Right ventricle myocardium inferior (tissue), 1 donor: ENCODE data around the gene ADAMTS4. TPM values are rescaled to one million over a fixed set of nuclear protein-coding genes. Genes with fewer than 3 reads are reported as not detected.
A peak's percentile ranks its signal among the peaks of the same experiment; 100 is the strongest.

Experiments
- ATAC-seq: fragments of 200-7000 bp; cut with Tn5 transposase; one replicate; pipeline ENCODE4 v1.9.1; 2020; ENCODE audit warnings: mild to moderate bottlenecking, moderate library complexity
- DNase-seq: peaks from one replicate; pipeline ENCODE4 v3.0.0; 2021; ENCODE audit errors: missing footprints
- intact Hi-C: fragments of 100-400 bp; cut with DNase I; formaldehyde crosslinking; loops from one replicate; pipeline ENCODE4 v1.11.0; 2022
- microRNA-seq: library from miRNA; unstranded; fragments of <30 nt; microRNA quantifications from one replicate; pipeline ENCODE4 v1.2.0, GENCODE V29; 2020
- total RNA-seq: library from RNA; stranded (reverse); fragmentation: NEBNext Ultra II Directional; extraction: Animal tissue kit (Norgen Biotek cat#: 25700); gene quantifications from one replicate; pipeline ENCODE4 v1.2.1, GENCODE V29; 2021
- donor health status: DM: no; HTN: yes; CAD: no; lungs with severe emphysema.

ADAMTS4 gene
- total RNA-seq, 1 donor from 2014 or later = 13.0 TPM

DNA sequence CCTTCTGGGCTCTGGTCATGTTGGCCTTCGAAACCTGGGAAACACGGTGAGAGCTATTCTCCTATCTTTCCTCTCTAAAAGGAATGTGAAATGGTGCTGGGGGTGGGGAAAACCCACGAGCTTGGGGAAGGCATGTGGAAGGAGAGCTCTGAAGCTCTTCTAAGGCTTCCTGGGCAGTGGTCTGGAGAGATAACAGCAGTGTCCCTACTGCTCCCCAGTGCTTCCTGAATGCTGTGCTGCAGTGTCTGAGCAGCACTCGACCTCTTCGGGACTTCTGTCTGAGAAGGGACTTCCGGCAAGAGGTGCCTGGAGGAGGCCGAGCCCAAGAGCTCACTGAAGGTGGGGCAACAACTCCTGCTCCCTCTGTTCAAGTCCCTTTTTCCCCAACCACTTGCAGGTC lies 36.8 kb downstream of the ADAMTS4 start:
- DNase-seq (no peak), ATAC-seq (no peak)
- intact Hi-C loops = no loop called here

DNA sequence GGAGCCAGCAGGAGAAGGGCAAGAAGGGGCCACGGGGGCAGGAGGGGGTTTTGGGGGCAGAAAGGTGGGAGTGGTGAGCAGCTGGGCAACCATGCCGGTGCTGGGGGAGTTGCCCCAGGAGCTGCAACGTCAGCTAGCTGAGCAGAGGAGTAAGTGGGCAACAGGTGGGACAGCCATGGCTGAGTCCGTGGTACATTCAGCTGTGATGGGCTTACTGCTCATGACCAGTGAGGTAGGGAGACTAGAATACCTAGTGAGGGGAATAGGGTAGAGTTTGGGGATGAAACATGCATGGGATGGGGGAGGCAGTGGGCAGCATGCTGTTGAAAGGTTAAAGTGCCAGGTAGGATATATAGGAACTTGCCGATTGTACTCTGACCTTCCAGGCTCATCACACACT lies 37.2 kb downstream of the ADAMTS4 start:
- DNase-seq (no peak), ATAC-seq (no peak)
- intact Hi-C loops = no loop called here

GRCh38 chr1:161160671-161161145 lies 38.1 kb downstream of the ADAMTS4 start:
- DNase-seq = no peak
- no peak for ATAC-seq
- intact Hi-C loops = no loop called here

DNA sequence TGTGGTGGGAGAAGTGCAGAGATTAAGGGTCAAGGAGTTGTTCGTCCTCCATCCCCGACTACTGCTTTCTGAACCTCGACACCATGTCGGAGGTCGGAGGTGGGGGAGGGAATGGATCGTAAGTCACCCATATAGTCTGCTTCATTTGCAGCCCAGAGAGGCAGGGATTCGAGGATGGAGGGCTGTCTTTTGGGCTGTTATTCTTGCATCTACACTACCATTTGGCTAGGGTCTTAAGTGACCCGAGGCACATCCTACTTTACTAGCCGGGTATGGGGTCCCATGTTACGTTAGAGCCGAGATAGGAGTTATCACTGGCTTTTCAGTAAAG lies 39.0 kb downstream of the ADAMTS4 start:
- intact Hi-C loops = no loop called here
- ATAC-seq (no peak), DNase-seq (no peak)

GRCh38 chr1:161159087-161159912 lies 39.6 kb downstream of the ADAMTS4 start, which contains the start of gene USP21:
TSS of gene USP21 (plus strand) at chr1:161159500. CDS start at chr1:161160641, 1,141 bp downstream.
- peak; percentile 94 for ATAC-seq
- peak; percentile 97 for DNase-seq
- intact Hi-C loops = no loop called here

DNA sequence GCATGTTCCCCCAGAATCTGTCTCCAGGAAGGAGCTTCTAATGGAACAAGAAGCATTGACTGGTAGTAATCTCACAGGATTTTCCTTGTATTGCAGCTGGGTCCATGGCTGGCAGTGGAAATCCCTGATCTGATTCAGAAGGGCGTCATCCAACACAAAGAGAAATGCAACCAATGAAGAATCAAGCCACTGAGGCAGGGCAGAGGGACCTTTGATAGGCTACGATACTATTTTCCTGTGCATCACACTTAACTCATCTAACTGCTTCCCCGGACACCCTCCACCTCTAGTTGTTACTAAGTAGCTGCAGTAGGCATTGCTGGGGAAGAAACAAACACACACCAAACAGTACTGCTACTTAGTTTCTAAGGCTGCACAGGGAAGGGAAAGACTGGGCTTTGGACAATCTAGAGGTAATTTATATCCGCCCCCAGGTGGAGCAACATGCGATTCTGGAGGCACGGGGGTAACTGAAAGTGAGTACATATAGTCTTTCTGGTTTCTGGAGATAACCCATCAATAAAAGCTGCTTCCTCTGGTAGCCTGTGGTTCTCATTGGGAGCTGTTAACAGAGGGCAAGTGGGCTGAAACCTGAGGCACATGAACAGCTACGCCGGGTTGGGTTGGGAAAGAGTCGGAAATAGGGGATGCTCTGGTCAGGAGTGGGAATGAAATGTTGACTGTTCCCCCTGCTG lies 40.4 kb downstream of the ADAMTS4 start:
- DNase-seq (no peak), ATAC-seq (no peak)
- intact Hi-C loops = no loop called here

DNA sequence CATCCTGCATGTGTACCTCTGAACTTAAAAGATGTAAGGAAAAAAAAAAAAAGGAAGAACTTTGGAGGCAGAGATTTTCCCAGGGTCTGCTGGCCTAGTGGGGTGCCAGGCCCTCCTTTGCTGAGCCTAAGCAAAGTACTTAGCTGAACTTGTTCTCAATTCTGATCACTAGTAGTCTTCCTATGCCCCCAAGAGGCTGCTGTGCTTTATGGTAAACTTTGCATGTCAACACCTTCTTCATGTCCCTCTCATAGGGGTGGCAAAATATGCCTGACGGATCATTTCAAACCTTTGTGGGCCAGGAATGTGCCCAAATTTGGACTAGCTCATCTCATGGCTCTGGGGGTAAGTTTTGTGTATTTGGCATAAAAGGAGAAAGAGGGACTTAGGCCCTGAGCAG lies 41.0 kb downstream of the ADAMTS4 start:
- intact Hi-C loops = no loop called here
- no peak for ATAC-seq

DNA sequence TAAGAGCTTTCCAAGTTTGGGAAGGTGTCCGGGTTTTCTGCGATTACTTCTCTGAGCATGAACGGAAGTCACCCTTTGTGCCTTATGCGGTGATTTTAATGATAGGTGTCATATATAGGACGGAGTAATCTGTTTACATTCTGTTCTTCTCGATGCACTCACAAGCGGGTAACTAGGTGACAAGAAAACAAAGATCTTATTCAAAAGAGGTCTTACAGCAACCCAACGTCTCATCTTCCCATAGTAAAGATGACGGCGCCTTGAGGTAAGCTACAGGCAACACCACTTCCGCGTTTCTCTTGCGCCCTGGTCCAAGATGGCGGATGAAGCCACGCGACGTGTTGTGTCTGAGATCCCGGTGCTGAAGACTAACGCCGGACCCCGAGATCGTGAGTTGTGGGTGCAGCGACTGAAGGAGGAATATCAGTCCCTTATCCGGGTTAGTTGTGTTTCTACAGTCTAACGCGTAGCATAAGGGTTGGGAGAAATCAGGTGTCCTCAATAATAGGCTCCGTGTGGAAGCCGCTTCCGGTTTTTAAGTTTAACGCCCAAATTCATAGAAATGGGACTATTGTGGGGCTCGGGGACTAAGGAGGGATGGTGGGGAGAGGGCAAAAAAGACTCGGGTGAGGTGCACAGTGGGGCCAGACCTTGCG lies 45.0 kb downstream of the ADAMTS4 start, which contains the start of gene UFC1:
TSS of gene UFC1 (plus strand) at position 297 of the 656 bp plus-strand sequence. CDS start at position 317, 20 bp downstream.
- DNase-seq (peak; percentile 92), ATAC-seq (peak; percentile 92)
- intact Hi-C loops = loop anchor here (2.0 kb wide), 1 partner anchor 21 kb away; the partner anchor contains the start of gene DEDD

More for the DNA sequence above, 41.0 kb downstream of the ADAMTS4 start:
- no peak for DNase-seq

GRCh38 chr1:161153176-161153575 lies 45.7 kb downstream of the ADAMTS4 start:
- intact Hi-C loops = loop anchor here (2.0 kb wide), 1 partner anchor 20 kb away; the partner anchor contains the start of gene DEDD
- no peak for DNase-seq
- ATAC-seq = no peak

DNA sequence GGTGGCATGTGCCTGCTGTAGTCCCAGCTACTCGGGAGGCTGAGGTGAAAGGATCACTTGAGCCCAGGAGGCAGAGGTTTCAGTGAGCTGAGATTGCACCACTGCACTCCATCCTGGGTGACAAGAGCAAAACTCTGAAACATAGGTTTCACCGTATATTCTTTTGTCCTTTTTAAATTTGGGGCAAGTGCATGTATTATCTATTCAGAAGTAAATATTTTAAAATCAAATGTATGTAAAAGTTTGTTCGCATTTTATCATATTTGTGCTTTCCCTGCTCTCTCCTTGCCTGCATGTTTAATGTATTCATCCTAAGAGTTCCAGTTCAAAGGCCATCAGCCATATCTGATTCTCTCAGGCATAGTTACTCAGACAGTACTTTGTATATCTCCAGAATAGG lies 53.0 kb downstream of the ADAMTS4 start:
- ATAC-seq (no peak), DNase-seq (no peak)
- intact Hi-C loops = no loop called here

- ATAC-seq (no peak), DNase-seq (no peak)
- intact Hi-C loops = no loop called here
Observed at GRCh38 chr1:161140755-161141400, 58.0 kb downstream of the ADAMTS4 start.

- no peak for DNase-seq
- ATAC-seq = no peak
- intact Hi-C loops = no loop called here
Observed at GRCh38 chr1:161139766-161140165, 59.1 kb downstream of the ADAMTS4 start.

DNA sequence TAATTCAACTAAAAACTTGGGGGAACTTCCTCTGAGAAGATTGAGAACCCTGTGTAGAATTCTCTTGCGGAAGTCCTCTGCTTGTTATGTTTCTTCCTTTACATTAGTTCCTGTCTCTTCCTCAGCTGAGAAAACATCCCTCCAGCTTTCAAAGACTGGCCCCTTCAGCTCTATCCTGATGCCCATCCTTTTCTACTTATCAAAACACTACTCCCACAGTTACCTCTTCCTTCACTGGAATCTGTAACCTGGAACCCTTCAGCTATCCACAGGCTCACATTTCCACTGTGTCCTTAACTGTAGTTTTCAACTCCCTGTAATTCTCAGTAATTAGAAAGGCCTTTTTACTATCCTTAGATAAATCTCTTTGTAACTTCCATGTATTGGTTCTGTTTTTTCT lies 60.4 kb downstream of the ADAMTS4 start:
- intact Hi-C loops = no loop called here
- no peak for DNase-seq
- no peak for ATAC-seq

DNA sequence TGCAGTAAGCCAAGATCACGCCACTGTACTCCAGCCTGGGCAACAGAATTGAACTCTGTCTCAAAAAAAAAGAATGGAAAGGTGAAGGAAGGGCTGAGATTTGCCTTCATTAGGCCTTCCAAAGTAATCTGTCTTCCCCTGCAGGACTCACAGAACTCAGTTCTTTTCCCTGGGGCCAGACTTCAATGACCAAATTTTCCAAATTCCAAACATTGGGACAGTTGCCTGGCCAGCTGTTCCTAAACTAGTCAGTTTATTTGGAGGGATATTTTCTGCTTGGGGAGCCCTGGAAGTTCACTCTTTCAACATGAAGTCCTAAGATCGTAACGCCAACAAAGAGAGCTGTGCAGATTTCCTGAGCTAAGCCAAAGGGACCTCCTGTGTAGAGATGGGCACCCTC lies 61.0 kb downstream of the ADAMTS4 start:
- no peak for ATAC-seq
- intact Hi-C loops = no loop called here
- no peak for DNase-seq

Small RNA genes within 50 kb of the gene (microRNA-seq; reads per million reads assigned to microRNA genes)
- gene MIR5187 = not detected

Other genes with a start within 250 kb of the ADAMTS4 start
- not detected for gene ITLN2, start 244.2 kb downstream of the ADAMTS4 start, total RNA-seq
- 9.8 TPM for gene F11R, start 177.9 kb downstream of the ADAMTS4 start, total RNA-seq
- gene TSTD1, start 160.1 kb downstream of the ADAMTS4 start, total RNA-seq = 10.5 TPM
- gene USF1, start 153.1 kb downstream of the ADAMTS4 start, total RNA-seq = 33.7 TPM
- 3.7 TPM for gene ARHGAP30, start 129.2 kb downstream of the ADAMTS4 start, total RNA-seq
- gene NECTIN4, start 109.5 kb downstream of the ADAMTS4 start, total RNA-seq = not detected
- 6.5 TPM for gene KLHDC9, start 100.7 kb downstream of the ADAMTS4 start, total RNA-seq
- 62.8 TPM for gene PFDN2, start 81.0 kb downstream of the ADAMTS4 start, total RNA-seq
- 36.5 TPM for gene NIT1, start 80.9 kb downstream of the ADAMTS4 start, total RNA-seq
- gene DEDD, start 66.4 kb downstream of the ADAMTS4 start, total RNA-seq = 29.2 TPM
- 82.8 TPM for gene UFC1, start 45.1 kb downstream of the ADAMTS4 start, total RNA-seq
- gene USP21, start 39.6 kb downstream of the ADAMTS4 start, total RNA-seq = 19.5 TPM
- gene PPOX, start 32.6 kb downstream of the ADAMTS4 start, total RNA-seq = 13.5 TPM
- 20.9 TPM for gene B4GALT3, start 21.5 kb downstream of the ADAMTS4 start, total RNA-seq
- 334 TPM for gene NDUFS2, start 3.3 kb upstream of the ADAMTS4 start, total RNA-seq
- 38.3 TPM for gene FCER1G, start 16.2 kb upstream of the ADAMTS4 start, total RNA-seq
- not detected for gene APOA2, start 24.6 kb upstream of the ADAMTS4 start, total RNA-seq
- 39.1 TPM for gene TOMM40L, start 27.0 kb upstream of the ADAMTS4 start, total RNA-seq
- not detected for gene NR1I3, start 39.1 kb upstream of the ADAMTS4 start, total RNA-seq
- gene PCP4L1, start 59.7 kb upstream of the ADAMTS4 start, total RNA-seq = 0.60 TPM
- gene MPZ, start 110.9 kb upstream of the ADAMTS4 start, total RNA-seq = 4.4 TPM
- 407 TPM for gene SDHC, start 115.3 kb upstream of the ADAMTS4 start, total RNA-seq
- gene CFAP126, start 168.8 kb upstream of the ADAMTS4 start, total RNA-seq = not detected